Measurements from ENCODE around the gene LOX.

GRCh38 chr5:122054266-122054665 lies 23.8 kb downstream of the LOX start:
- TF ChIP-seq CTCF (IDR thresholded peaks at IDR 0.05) (no peak), POLR2A (IDR thresholded peaks at IDR 0.05) (no peak)
